Measurements from ENCODE around the gene LONP1.
"Not testable (repeated sequence)": the region's sequence is repeated elsewhere in the genome, so short reads cannot be mapped to it uniquely, and the experiment has no call there.

LONP1 gene

GRCh38 chr19:5742051-5742450 is 22.1 kb upstream of the LONP1 start:
- no peak overlapping the region for H3K9ac ChIP-seq (ENCODE audit: low read depth in 1 of 2, low read length in 2 of 2)
- H3K4me3 ChIP-seq (ENCODE audit: low read depth in 1 of 2, low read length in 2 of 2), result no peak overlapping the region
- no peaks in the 10 kb centered on the region for H3K4me1 ChIP-seq (ENCODE audit: control insufficient read depth in 1 of 2, insufficient read depth in 2 of 2, low read length in 2 of 2)
- no peaks in the 10 kb centered on the region for H3K27me3 ChIP-seq (ENCODE audit: control insufficient read depth in 1 of 2, insufficient read depth in 2 of 2, low read length in 2 of 2)
- H3K36me3 ChIP-seq (ENCODE audit: control insufficient read depth in 1 of 2, insufficient read depth in 2 of 2, low read length in 2 of 2), result no peaks in the 10 kb centered on the region
- H3K27ac ChIP-seq (ENCODE audit: low read depth, low read length), result no peak overlapping the region
- H3K9me3 ChIP-seq (ENCODE audit: control insufficient read depth in 1 of 2, low read length in 2 of 2), result no peaks in the 10 kb centered on the region

GRCh38 chr19:5738423-5738822 is 18.5 kb upstream of the LONP1 start:
- Histone ChIP-seq H3K9ac (ENCODE audit: low read depth in 1 of 2, low read length in 2 of 2) (no peak overlapping the region), H3K27me3 (ENCODE audit: control insufficient read depth in 1 of 2, insufficient read depth in 2 of 2, low read length in 2 of 2) (no peaks in the 10 kb centered on the region), H3K9me3 (ENCODE audit: control insufficient read depth in 1 of 2, low read length in 2 of 2) (no peaks in the 10 kb centered on the region), H3K36me3 (ENCODE audit: control insufficient read depth in 1 of 2, insufficient read depth in 2 of 2, low read length in 2 of 2) (no peaks in the 10 kb centered on the region), H3K4me1 (ENCODE audit: control insufficient read depth in 1 of 2, insufficient read depth in 2 of 2, low read length in 2 of 2) (no peaks in the 10 kb centered on the region), H3K27ac (ENCODE audit: low read depth, low read length) (no peak overlapping the region), H3K4me3 (ENCODE audit: low read depth in 1 of 2, low read length in 2 of 2) (no peak overlapping the region)

GRCh38 chr19:5733172-5733571 is 13.2 kb upstream of the LONP1 start:
- H3K9ac ChIP-seq (ENCODE audit: low read depth in 1 of 2, low read length in 2 of 2); H3K27me3 ChIP-seq (ENCODE audit: control insufficient read depth in 1 of 2, insufficient read depth in 2 of 2, low read length in 2 of 2); H3K4me3 ChIP-seq (ENCODE audit: low read depth in 1 of 2, low read length in 2 of 2); H3K36me3 ChIP-seq (ENCODE audit: control insufficient read depth in 1 of 2, insufficient read depth in 2 of 2, low read length in 2 of 2); H3K27ac ChIP-seq (ENCODE audit: low read depth, low read length); H3K9me3 ChIP-seq (ENCODE audit: control insufficient read depth in 1 of 2, low read length in 2 of 2); H3K4me1 ChIP-seq (ENCODE audit: control insufficient read depth in 1 of 2, insufficient read depth in 2 of 2, low read length in 2 of 2): not testable (repeated sequence)

- H3K4me3 ChIP-seq (ENCODE audit: low read depth in 1 of 2, low read length in 2 of 2), result no peak overlapping the region
- no peaks in the 10 kb centered on the region for H3K27me3 ChIP-seq (ENCODE audit: control insufficient read depth in 1 of 2, insufficient read depth in 2 of 2, low read length in 2 of 2)
- H3K36me3 ChIP-seq (ENCODE audit: control insufficient read depth in 1 of 2, insufficient read depth in 2 of 2, low read length in 2 of 2), result no peaks in the 10 kb centered on the region
- H3K9me3 ChIP-seq (ENCODE audit: control insufficient read depth in 1 of 2, low read length in 2 of 2), result peaks cover 0 to 3% of the 10 kb centered on the region in 2 donors
- no peak overlapping the region for H3K27ac ChIP-seq (ENCODE audit: low read depth, low read length)
- no peaks in the 10 kb centered on the region for H3K4me1 ChIP-seq (ENCODE audit: control insufficient read depth in 1 of 2, insufficient read depth in 2 of 2, low read length in 2 of 2)
- no peak overlapping the region for H3K9ac ChIP-seq (ENCODE audit: low read depth in 1 of 2, low read length in 2 of 2)
Measured at GRCh38 chr19:5727453-5728050, 7.6 kb upstream of the LONP1 start.

GRCh38 chr19:5719274-5719960 is 529 bp downstream of the LONP1 start:
- H3K36me3 ChIP-seq (ENCODE audit: control insufficient read depth in 1 of 2, insufficient read depth in 2 of 2, low read length in 2 of 2), result no peaks in the 10 kb centered on the region
- H3K4me3 ChIP-seq (ENCODE audit: low read depth in 1 of 2, low read length in 2 of 2), result peak overlapping the region; percentile 69 to 91
- H3K9ac ChIP-seq (ENCODE audit: low read depth in 1 of 2, low read length in 2 of 2), result peak overlapping the region; percentile 68 to 82
- H3K9me3 ChIP-seq (ENCODE audit: control insufficient read depth in 1 of 2, low read length in 2 of 2), result no peaks in the 10 kb centered on the region
- peak overlapping the region; percentile 72 for H3K27ac ChIP-seq (ENCODE audit: low read depth, low read length)
- no peaks in the 10 kb centered on the region for H3K27me3 ChIP-seq (ENCODE audit: control insufficient read depth in 1 of 2, insufficient read depth in 2 of 2, low read length in 2 of 2)
- H3K4me1 ChIP-seq (ENCODE audit: control insufficient read depth in 1 of 2, insufficient read depth in 2 of 2, low read length in 2 of 2), result peaks cover 18 to 19% of the 10 kb centered on the region in 2 donors

- Histone ChIP-seq H3K4me1 (ENCODE audit: control insufficient read depth in 1 of 2, insufficient read depth in 2 of 2, low read length in 2 of 2) (peaks cover 18 to 19% of the 10 kb centered on the region in 2 donors), H3K36me3 (ENCODE audit: control insufficient read depth in 1 of 2, insufficient read depth in 2 of 2, low read length in 2 of 2) (peaks cover 0 to 5% of the 10 kb centered on the region in 2 donors), H3K9ac (ENCODE audit: low read depth in 1 of 2, low read length in 2 of 2) (peak overlapping the region; percentile 68 to 82), H3K27me3 (ENCODE audit: control insufficient read depth in 1 of 2, insufficient read depth in 2 of 2, low read length in 2 of 2) (no peaks in the 10 kb centered on the region), H3K4me3 (ENCODE audit: low read depth in 1 of 2, low read length in 2 of 2) (peak overlapping the region; percentile 69 to 91), H3K27ac (ENCODE audit: low read depth, low read length) (no peak overlapping the region), H3K9me3 (ENCODE audit: control insufficient read depth in 1 of 2, low read length in 2 of 2) (no peaks in the 10 kb centered on the region)
Measured at GRCh38 chr19:5718579-5719273, 1.2 kb downstream of the LONP1 start.

- Histone ChIP-seq H3K4me1 (ENCODE audit: control insufficient read depth in 1 of 2, insufficient read depth in 2 of 2, low read length in 2 of 2) (peaks cover 18 to 19% of the 10 kb centered on the region in 2 donors), H3K36me3 (ENCODE audit: control insufficient read depth in 1 of 2, insufficient read depth in 2 of 2, low read length in 2 of 2) (peaks cover under 1 to 11% of the 10 kb centered on the region in 2 donors), H3K9me3 (ENCODE audit: control insufficient read depth in 1 of 2, low read length in 2 of 2) (no peaks in the 10 kb centered on the region), H3K27me3 (ENCODE audit: control insufficient read depth in 1 of 2, insufficient read depth in 2 of 2, low read length in 2 of 2) (no peaks in the 10 kb centered on the region), H3K9ac (ENCODE audit: low read depth in 1 of 2, low read length in 2 of 2) (peak overlapping the region in 1 of 2 donors; percentile 82), H3K4me3 (ENCODE audit: low read depth in 1 of 2, low read length in 2 of 2) (peak overlapping the region; percentile 69 to 91), H3K27ac (ENCODE audit: low read depth, low read length) (no peak overlapping the region)
Measured at GRCh38 chr19:5718037-5718578, 1.8 kb downstream of the LONP1 start.

- H3K36me3 ChIP-seq (ENCODE audit: control insufficient read depth in 1 of 2, insufficient read depth in 2 of 2, low read length in 2 of 2), result peaks cover 4 to 18% of the 10 kb centered on the region in 2 donors
- H3K27me3 ChIP-seq (ENCODE audit: control insufficient read depth in 1 of 2, insufficient read depth in 2 of 2, low read length in 2 of 2), result no peaks in the 10 kb centered on the region
- H3K4me1 ChIP-seq (ENCODE audit: control insufficient read depth in 1 of 2, insufficient read depth in 2 of 2, low read length in 2 of 2), result peaks cover 18 to 19% of the 10 kb centered on the region in 2 donors
- no peak overlapping the region for H3K9ac ChIP-seq (ENCODE audit: low read depth in 1 of 2, low read length in 2 of 2)
- no peak overlapping the region for H3K27ac ChIP-seq (ENCODE audit: low read depth, low read length)
- H3K4me3 ChIP-seq (ENCODE audit: low read depth in 1 of 2, low read length in 2 of 2), result no peak overlapping the region
- no peaks in the 10 kb centered on the region for H3K9me3 ChIP-seq (ENCODE audit: control insufficient read depth in 1 of 2, low read length in 2 of 2)
Measured at GRCh38 chr19:5717215-5717935, 2.6 kb downstream of the LONP1 start.

- Histone ChIP-seq H3K4me1 (ENCODE audit: control insufficient read depth in 1 of 2, insufficient read depth in 2 of 2, low read length in 2 of 2) (peaks cover 18 to 19% of the 10 kb centered on the region in 2 donors), H3K27me3 (ENCODE audit: control insufficient read depth in 1 of 2, insufficient read depth in 2 of 2, low read length in 2 of 2) (no peaks in the 10 kb centered on the region), H3K4me3 (ENCODE audit: low read depth in 1 of 2, low read length in 2 of 2) (no peak overlapping the region), H3K27ac (ENCODE audit: low read depth, low read length) (no peak overlapping the region), H3K9me3 (ENCODE audit: control insufficient read depth in 1 of 2, low read length in 2 of 2) (no peaks in the 10 kb centered on the region), H3K36me3 (ENCODE audit: control insufficient read depth in 1 of 2, insufficient read depth in 2 of 2, low read length in 2 of 2) (peaks cover 13 to 40% of the 10 kb centered on the region in 2 donors), H3K9ac (ENCODE audit: low read depth in 1 of 2, low read length in 2 of 2) (no peak overlapping the region)
Measured at GRCh38 chr19:5714816-5715215, 5.1 kb downstream of the LONP1 start.
